SHP77 treated with DMSO at 0.1 percent for 48 hours (cell line): ENCODE measurements around the gene ARRB1.
"Not testable (repeated sequence)": the region's sequence is repeated elsewhere in the genome, so short reads cannot be mapped to it uniquely, and the experiment has no call there.

Experiments used
- DNase-seq: peaks from one replicate; lab custom pipeline; 2025; lab: John Stamatoyannopoulos, UW

Gene ARRB1

GRCh38 chr11:75274716-75275115 lies 76.7 kb downstream of the ARRB1 start:
- not testable (repeated sequence) for DNase-seq

DNA sequence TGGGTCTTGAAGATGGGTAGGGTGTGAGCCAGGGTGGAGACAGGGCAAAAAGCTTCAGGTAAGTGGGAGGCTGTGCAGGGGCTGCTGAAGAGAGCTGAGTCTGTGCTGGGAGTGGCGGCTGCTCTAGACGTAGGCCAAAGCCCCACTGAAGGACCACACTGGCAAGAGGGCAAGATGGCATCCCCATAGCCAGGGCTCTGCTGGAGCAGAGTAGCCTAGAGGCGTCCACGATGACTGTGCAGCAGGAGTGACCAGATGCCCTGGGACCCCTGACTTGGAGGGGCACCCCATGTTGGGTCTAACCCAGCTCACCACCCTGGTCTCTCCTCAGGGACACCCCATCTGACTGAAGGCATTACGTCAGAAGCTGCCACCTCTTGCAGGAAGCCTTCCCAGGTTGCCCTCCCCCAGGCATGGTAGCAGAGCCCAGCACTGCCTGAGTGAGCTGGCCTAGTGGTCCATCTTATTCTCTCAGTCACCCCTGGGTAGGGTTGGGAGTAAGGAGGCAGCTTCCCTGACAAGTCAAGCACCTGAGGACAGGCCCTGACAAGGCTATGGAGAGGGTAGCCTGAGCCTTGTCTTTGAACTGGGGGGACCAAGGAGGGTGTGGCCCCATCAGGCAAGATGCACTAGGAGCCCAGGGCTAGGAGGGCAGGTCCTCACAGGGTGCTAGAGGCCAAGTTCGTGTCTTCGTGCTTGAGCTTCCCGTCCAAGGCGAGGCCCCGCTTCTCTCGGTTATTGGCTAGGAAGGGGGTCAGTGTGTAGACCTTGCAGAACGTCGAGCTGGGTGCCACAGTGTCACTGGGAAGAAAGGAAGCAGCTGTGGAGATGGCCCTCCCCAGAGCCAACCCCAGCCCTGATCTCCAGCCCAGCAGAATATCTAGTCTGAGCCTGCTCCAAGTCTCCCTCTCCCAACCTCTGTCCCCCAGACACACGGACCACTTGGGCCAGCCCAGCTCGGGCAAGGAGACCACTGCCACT lies 77.8 kb downstream of the ARRB1 start:
- no peak for DNase-seq

DNA sequence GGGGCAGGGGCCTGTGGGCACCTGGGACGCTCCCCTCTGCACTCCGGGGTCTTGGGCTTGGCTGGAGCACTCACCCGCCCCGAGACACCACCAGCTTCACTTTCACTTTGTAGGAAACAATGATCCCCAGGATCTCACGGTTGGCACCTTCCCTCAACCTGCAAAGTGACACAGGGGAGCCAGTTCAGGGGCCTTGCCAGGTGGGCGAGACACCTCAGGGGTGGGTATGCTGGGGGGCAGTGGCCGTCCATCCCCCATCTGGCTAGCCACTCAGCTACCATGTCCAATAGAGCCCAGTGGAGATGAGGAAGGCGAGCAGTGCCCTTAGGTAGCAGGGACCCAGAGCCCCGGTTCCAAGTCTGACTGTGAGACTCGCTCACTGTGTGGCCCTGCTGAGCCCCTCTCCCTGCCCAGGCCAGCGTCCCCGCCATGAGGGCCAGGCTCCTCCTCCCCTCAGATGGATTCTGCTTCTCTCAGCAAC lies 78.6 kb downstream of the ARRB1 start:
- no peak for DNase-seq

DNA sequence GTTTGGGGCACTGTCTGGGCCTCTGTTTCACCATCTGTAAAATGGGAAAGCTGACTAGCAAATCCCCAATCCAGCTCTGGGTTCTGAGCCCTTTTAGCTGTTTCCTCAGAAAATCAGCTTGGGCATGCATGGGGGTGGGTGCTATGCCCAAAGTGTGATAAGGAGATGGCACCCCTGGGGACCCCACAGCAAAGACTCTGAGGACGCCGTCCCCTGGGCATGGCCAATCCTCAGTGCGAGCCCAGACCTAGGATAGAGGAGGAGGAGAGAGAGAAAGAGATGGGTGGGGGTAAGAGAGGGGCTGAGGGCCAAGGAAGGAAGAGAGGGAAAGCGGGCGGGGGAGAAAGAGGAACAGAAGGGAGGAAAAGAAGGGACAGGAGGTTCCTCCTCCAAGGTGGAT lies 79.1 kb downstream of the ARRB1 start:
- DNase-seq, result no peak

DNA sequence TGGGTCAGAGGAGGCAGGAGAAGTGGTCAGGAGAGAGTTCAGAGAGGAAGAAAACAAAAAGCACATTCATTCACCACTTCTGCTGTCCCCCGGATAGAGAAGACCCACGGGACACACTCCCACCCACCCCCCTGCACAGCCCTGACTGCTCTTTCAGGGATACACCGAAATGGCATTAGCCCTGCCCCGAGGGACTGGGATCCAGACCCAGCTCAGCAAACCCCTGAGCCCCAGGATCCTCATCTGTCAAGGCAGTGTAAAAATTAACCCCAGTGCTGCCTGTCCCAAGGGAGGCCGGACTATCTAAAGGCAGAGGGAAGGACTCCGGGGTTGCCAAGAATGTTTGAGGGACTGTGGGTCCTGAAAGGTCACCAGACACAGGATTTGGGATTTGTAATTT lies 79.7 kb downstream of the ARRB1 start:
- DNase-seq, result no peak

DNA sequence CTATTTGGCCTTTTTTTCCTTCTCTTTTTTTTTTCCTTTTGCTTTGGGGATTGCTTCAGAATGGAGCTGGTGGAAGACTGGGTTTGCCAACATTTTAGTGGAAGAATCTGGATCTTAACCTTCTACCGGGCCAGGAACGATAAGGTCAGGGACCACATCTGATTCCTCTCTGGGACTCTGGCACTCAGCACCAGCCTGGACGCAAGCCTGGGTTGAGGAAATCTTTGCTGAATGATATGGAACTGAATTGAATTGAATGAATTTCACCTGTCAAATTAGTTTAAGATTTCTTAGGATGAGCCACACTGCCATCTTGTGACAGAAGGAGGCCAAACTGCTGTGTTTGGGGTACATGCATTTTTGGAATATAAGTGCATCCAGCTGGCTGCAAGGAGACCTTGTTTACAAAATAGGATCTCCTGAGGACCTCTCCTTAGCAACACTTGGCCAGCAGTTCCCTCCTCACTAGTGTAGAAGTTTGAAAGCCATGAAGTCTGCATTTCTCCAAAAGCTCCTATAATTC lies 80.5 kb downstream of the ARRB1 start:
- no peak for DNase-seq

DNA sequence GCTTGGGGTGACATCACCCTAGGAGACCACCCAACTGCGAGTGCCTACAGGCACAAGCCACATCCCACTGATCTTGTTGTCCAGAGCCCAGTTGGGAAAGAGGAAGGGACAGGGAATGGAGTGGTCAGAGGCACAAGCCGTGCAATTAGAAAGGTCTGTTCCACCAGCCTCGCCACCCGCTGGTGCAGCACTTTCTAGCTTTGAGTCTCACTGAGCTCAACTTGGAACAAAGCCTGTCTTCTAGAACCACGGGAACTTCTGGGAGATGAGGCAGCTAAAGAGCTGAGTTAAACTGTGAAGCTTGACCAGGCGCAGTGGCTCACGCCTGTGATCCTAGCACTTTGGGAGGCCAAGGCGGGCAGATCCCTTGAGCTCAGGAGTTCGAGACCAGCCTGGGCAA lies 81.6 kb downstream of the ARRB1 start:
- DNase-seq, result no peak

DNA sequence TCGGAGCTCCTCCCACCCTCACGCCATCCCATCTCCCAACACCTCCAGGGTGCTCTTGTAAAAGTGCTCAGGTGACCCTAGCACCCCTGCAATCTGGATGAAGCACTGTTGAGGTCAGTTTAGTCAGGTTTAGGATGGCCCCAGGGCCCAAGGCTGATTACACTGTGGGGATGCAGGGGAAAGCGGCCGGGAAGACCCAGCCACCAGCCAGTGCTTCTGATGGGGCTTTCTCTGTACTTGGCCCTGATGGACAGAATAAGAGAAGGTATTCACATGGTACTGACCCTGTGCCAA lies 82.1 kb downstream of the ARRB1 start:
- no peak for DNase-seq

DNA sequence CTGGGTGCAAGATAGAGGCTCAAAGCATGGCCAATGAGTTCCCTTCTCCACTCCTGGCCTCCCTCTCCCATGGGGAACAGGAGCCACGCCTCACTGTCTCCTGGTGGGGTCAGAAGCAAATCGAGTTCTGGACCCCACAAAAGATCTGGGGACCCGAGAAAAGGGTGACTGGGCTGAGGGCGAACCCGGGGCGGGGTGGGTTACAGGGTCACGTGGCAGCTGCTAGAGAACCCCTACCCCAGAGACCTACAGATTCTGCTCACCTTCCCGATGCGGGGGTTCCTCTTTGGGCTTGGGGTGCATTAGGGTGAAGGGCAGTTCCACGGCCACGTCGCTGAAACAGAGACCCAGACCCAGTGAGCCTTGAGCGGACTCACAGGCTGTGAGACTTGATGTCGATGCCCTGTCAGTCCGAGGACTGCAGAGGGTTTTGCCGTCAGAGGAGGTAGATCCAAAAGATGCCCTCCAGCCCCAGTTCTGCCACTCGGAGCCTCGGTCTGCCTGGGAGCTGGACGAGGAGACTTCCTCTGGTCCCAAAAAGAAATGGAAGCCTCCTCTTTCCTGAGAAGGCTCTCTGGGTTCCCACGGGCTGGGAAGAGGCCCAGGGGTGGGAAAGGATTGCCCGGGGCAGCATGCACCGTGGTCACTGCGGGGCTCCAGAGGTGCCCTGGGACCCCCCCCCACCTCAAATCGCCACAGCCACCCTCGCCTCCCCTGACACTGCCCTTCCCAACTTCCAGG lies 82.7 kb downstream of the ARRB1 start:
- no peak for DNase-seq

DNA sequence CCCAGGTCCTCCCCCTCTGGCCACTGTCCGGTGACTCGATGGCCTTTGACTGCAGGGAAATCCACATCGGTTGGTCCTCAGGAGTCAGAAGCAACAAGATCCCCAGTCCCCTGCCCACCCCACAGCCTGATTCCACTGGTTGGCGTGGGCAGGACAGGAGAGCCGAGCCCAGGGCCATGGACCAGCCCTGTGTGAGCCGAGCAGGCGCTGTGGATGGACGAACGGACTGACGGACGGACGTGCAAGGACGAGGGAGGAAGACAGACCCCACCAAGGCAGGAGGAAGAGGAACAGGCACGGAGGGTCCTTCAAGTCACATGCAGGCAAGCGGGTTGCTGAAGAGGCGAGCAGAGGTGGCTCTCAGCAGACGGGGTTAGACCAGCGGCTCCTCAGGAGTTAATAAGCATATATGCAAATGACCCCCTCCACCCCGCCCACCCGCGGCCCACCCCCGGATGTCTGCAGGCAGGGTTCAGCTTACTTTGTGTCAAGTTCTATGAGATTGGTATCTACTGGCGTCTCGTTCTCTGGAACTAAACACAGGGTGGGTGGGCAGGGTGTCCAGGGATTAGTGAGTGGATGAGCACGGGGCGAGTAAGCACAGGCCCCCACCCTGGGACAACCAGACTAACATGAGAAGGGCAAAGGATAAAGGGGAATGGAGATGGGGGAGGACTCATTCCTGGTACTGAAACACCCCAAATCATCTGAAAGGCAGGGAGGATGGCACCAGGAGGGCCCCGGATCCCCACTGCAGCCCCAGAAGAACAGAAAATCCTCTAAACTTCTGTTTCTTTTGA lies 84.1 kb downstream of the ARRB1 start:
- no peak for DNase-seq

GRCh38 chr11:75265851-75266531 lies 85.5 kb downstream of the ARRB1 start:
- no peak for DNase-seq

- no peak for DNase-seq
These were observed 86.5 kb downstream of the ARRB1 start for GRCh38 chr11:75264971-75265370.

- no peak for DNase-seq
These were observed 87.1 kb downstream of the ARRB1 start for GRCh38 chr11:75264356-75264755.

DNA sequence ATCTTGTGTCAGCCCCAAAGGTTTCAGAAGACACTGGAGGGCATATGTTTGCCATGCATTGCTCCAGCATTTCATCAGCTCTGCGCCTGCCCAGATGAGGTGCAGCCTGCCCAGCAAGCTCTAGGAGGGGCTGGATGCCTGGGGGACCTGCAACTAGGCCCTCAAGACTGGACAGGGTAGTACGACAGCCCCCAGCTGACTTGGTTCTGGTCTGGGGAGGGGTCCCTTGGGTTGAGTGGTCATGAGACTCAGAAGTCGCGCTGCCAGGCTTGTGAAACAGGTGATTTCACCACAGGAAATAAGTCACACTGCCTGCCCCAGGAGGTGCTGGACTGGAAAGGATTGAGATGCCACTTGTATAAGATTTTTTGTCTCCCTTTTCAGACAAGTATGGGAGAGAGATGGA lies 87.5 kb downstream of the ARRB1 start:
- DNase-seq, result no peak

DNA sequence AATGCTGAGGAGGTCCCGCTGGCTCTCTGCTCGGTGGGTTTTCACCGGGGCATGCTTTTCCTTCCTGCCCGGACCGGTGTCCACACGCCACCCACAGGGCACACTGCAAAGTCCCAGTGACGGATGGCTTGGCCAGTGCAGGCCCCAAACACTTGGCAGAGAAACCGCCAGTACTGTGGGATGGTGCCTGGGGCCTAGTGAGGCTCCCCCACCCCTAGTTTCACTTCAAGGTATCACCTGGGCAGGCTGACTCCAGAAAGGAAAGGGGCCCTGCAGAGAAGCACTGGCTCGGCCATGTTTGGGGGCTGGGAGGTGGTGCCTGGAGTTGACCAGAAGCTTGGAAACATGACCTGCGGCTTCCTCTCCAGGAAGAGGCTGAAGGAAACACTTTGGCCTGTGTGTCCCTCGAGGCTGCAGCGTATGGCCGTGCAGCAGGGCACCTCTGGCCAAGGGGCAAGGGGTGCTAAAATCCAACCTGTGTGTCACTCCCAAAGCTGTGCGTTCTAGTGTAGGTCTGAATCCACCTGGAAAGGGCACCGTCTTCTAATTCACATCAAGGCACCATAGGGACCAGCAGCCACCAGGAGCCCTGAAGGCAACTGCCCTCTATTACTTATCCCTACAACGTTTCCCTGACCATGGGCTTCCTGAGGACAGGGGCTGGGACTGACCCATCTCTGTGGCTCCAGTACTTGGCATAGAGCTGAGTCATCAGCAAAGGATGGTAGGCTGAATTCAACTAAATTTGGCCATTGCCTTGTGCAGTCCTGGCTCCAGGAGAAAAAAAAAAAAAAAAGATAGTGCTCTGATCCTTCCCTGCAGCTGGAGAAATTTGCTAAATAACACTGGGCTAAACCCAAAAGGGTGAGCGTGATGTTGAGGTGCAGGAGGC lies 88.3 kb downstream of the ARRB1 start:
- DNase-seq, result no peak

- DNase-seq, result no peak
These were observed 89.0 kb downstream of the ARRB1 start for GRCh38 chr11:75262436-75262835.

DNA sequence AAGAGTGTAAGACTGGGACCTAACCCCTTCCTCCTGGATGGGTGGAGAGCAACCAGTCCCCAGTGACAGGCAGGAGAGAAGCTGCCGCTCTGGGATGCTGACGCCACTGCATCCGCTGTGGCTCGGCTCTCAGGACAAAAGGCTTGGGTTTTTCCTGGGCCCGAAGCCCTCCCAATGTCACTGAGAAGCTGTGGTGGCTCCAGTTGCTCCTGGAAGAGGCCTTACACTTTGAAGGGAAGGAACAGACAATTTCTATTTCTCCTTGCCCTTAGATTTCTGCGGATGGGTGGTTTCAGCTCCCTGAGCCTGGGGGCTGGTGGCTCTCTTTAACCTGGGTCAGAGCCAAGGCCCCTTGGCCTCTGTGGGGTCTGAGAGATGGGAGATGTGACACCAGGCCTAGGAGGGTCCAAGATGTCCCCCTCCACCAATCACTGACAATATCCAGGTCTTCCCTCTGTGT lies 89.5 kb downstream of the ARRB1 start:
- no peak for DNase-seq

DNA sequence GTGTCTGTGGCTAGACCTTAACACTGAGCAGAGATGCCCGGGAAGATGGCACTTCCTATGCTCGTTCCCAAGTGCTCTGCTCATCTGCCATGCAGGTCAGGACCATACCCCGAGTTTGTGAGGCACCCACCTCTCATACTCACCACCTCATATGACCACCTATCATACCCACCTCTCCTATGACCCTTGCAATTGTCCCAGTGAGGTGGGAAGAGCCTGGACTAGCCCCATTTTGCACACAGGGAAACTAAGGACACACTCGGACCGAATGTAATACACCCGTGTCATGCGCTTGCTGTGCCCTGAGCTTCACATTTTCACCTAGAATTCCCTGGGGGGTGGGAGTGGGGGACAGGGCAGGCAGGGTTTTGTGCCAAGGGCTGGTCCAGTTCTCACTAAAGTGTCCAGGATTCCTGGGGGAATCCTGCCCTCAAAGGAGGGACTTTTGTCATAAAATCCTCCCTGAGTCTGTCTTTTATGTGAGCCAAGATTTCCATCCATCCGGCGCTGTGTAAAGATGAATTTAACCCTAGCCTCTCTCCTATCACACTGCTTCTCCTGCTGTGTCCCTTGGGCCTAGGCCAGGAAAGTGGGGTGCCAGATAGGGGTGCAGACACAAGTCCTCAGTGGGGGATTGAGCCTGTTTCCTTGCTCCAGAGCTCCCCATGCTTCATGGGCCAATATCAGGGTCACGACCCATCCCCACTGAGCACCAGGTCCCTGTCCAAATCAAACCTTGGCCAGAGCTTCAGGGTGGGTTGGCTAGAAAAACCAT lies 90.9 kb downstream of the ARRB1 start:
- DNase-seq, result no peak

DNA sequence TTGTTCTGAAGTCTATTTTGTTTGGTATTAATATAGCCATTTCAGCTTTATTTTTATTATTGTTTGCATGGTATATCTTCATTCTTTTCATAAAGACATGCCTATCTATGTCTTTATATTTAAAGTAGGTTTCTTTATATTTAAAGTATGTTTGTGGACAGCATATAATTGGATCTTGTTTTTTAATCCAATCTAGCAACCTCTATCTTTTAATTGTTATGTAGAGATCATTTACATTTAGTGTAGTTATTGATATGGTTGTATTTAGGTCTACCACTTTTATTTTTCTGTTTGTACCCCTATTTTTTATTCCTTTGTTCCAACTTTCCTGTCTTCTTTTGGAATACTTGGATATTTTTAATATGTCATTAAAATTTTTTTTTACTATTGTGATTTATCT lies 97.1 kb downstream of the ARRB1 start:
- DNase-seq, result no peak

DNA sequence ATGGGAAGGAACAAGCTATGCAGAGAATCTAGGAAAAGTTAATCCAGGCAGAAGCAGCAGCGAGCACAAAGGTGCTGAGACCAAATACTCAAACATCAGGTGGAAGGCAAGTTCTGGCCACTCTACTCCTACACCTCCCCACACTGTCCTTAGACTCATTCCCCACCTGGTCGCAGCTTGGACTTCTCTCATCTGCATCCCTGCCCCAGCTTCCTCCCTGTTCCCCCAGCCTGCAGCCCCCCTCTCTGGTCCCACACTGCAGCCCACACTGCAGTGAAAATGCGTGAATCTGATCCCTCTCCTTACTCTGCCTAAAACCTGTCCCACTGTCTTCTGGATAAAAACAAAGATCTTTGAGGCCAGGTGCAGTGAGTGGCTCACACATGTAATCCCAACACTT lies 101.8 kb downstream of the ARRB1 start:
- DNase-seq, result no peak
